Heart right ventricle (tissue), 16 donors: ENCODE data around the gene RAB27B. TPM values are rescaled to one million over a fixed set of nuclear protein-coding genes. Genes with fewer than 3 reads are reported as not detected.

ENCODE experiments used
- ATAC-seq, 8 donors: fragments of 200-7000 bp; cut with Tn5 transposase; one replicate each; pipeline ENCODE4 v1.9.1; 2020; ENCODE audit warnings: mild to moderate bottlenecking in 8 of 8, moderate library complexity in 8 of 8, moderate number of reproducible peaks in 1 of 8
- DNase-seq, 2 donors: peaks; one replicate each; pipeline ENCODE4 v3.0.0-alpha.2; 2020
- H3K27ac ChIP-seq, 10 donors: fragments of 200-600 bp; sonication (generic) in 2 of 10; one replicate each; pipeline versions ENCODE4 v1.5.0 to v1.8.0; 2020 to 2022; ENCODE audit warnings: mild to moderate bottlenecking in 3 of 10
- H3K27me3 ChIP-seq, 7 donors: fragments of 200-600 bp; one replicate each; pipeline ENCODE4 v1.8.0; 2021 to 2022; ENCODE audit warnings: mild to moderate bottlenecking in 2 of 7
- H3K36me3 ChIP-seq, 9 donors: fragments of 200-600 bp; sonication (generic) in 1 of 9; one replicate each; pipeline versions ENCODE4 v1.5.0 to v1.8.0; 2020 to 2022; ENCODE audit warnings: mild to moderate bottlenecking in 2 of 9
- H3K4me1 ChIP-seq, 9 donors: fragments of 200-600 bp; sonication (generic) in 1 of 9; one replicate each; pipeline versions ENCODE4 v1.5.0 to v1.8.0; 2020 to 2022; ENCODE audit warnings: mild to moderate bottlenecking in 4 of 9
- H3K4me3 ChIP-seq, 10 donors: fragments of 200-600 bp; sonication (generic) in 2 of 10; one replicate each; pipeline versions ENCODE4 v1.5.0 to v1.8.0; 2020 to 2022; ENCODE audit warnings: mild to moderate bottlenecking in 7 of 10, moderate library complexity in 2 of 10
- H3K9me3 ChIP-seq, 11 donors: fragments of 200-600 bp in 10 of 11; sonication (generic) in 2 of 11; one replicate each; pipeline versions ENCODE4 v1.5.0 to v1.8.0; 2013 to 2022; ENCODE audit warnings: mild to moderate bottlenecking in 2 of 11, control low read depth in 1 of 11, moderate library complexity in 1 of 11
- CTCF ChIP-seq, 9 donors: fragments of 200-600 bp; sonication (generic) in 2 of 9; IDR thresholded peaks; one replicate each; pipeline versions ENCODE4 v1.5.0 to v1.8.0; 2021 to 2022; ENCODE audit warnings: antibody characterized with exemption in 9 of 9, mild to moderate bottlenecking in 5 of 9, moderate library complexity in 1 of 9
- WGBS, 2 donors: extraction: QIAGEN DNeasy Blood & Tissue Kit; methylation state at CpG; one replicate each; pipeline ENCODE4 v1.1.7; 2013; ENCODE audit warnings: inconsistent platforms in 1 of 2; 5-methylcytosine and 5-hydroxymethylcytosine counted together
- intact Hi-C, 10 donors: fragments of 100-400 bp; cut with DNase I; formaldehyde crosslinking; loops; one replicate each; pipeline versions ENCODE4 v1.11.1 to v1.14.2; 2022
- polyA plus RNA-seq, 2 donors: library from polyadenylated mRNA; stranded (reverse); fragments of 200-250 nt; gene quantifications; one replicate each; pipeline ENCODE4 v1.2.3, GENCODE V29; 2013
- total RNA-seq, 10 donors: library from RNA; stranded (reverse); fragmentation: NEBNext Ultra II Directional in 3 of 10; extraction: Animal tissue kit (Norgen Biotek cat#: 25700) in 3 of 10; gene quantifications; one replicate each; pipeline versions ENCODE4 v1.2.1 to v1.2.4, GENCODE V29; 2021 to 2023
- donor health status: Arrhythmogenic right ventricular cardiomyopathy.
- donor health status: ischemic (EF 13 %, LVEDD 7.1; RV severe dilation, severe dysfunction).
- donor health status: healthy with polysubstance abuse.
- donor health status: DM: no; HTN: yes; CAD: no.
- donor health status: DM: no; HTN: no; CAD: no.
- donor health status: ischemic (EF 25% LVEDD 6.9; RV normal size, moderate dysfunction).
- donor health status: ischemic (EF 25% LVEDD 5.7; RV mildly dilated, moderate dysfunction).
- donor health status: healthy.
- donor health status: DM: yes; HTN: yes; CAD: no.
- donor health status: Ischemic cardiomyopathy.
- donor health status: ischemic (EF 35%, LVEDD 5.7; RV mildly dilated, moderate dysfunction).
- donor health status: nonischemic (EF 11% LVEDD 7.7; RV severe dilation, severe dysfunction).
- donor health status: DM: yes; HTN: yes; CAD: no.
- donor health status: PGD.
- donor health status: ischemic (EF 29% LVEDD 5.4; RV normal size, mild dysfunction).
- donor health status: nonischemic (EF 23%, LVEDD 6.1; RV moderate dilation, normal function).

RAB27B gene
- total and polyA plus RNA-seq, 12 donors, result 0.02 to 0.86 (median 0.07) TPM; not detected in 2

GRCh38 chr18:54942569-54942968 lies 114.3 kb downstream of the RAB27B start:
- ATAC-seq (no peak), DNase-seq (no peak)
- intact Hi-C loops, result no loop called here
- no peaks in the 10 kb centered on the region for H3K27me3 ChIP-seq
- H3K9me3 ChIP-seq, result no peaks in the 10 kb centered on the region
- H3K4me3 ChIP-seq, result no peak overlapping the region
- peaks cover 0 to 27% (median 0%) of the 10 kb centered on the region in 9 donors for H3K36me3 ChIP-seq
- no peak overlapping the region for H3K27ac ChIP-seq
- WGBS, 2 donors, result 84 to 92% methylated on average over 3 of the region's 3 CpGs
- TF ChIP-seq CTCF (IDR thresholded peaks at IDR 0.05), result no peak
- H3K4me1 ChIP-seq, result peaks cover 0 to 26% (median 12%) of the 10 kb centered on the region in 9 donors

Other genes starting within 250 kb of the RAB27B start
- gene DYNAP, start 237.2 kb upstream of the RAB27B start, total RNA-seq, result not detected
- gene DYNAP, start 237.2 kb upstream of the RAB27B start, polyA plus RNA-seq, result not detected
- gene CCDC68, start 131.0 kb downstream of the RAB27B start, total RNA-seq, result 1 to 10 TPM; 1.8 to 7.1 (median 3.1) TPM
- 10 to 100 TPM in 1 of 2 donors, 1 to 10 TPM in 1; 3.9 to 12.7 TPM for gene CCDC68, start 131.0 kb downstream of the RAB27B start, polyA plus RNA-seq